Stimulated activated CD4-positive, alpha-beta T cell treated with anti-CD3 and anti-CD28 coated beads, Interleukin-12 subunit alpha, Interleukin-12 subunit beta, amount 100 ng/mL, for 24 hours (primary cell): ENCODE data around the gene PLEKHA1.

Source experiments
- DNase-seq, 2 experiments: peaks; one replicate each; pipeline ENCODE4 v3.0.0-alpha.2; 2020; ENCODE audit warnings: low read depth in 2 of 2

PLEKHA1 gene

DNA sequence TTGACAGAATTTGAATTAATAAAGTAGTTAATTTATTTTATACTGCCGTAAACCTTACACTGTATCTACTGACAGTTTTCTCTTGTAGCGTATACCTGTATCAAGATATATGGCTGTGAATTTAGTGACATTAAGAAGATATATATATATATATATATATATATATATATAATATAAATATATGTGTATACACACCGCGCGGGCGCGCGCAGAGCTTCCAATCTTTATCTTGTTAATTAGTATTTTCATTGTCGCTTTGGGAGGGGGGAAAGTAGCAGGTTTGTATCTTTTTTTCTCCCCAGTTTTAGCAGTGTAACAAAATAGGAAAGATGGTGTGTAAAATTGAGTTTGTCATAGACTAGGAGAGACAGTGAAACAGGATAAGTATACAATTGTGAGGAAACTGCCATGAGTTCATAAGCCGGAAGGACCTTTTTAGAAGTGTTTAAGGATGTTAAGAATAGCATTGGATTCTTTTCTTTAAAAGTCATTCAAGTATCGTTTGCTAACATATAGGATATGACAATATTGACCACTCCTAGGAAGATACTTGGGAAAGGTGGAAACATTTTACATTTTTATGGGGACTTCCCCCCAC is 2.0 kb downstream of the PLEKHA1 start:
- no peak for DNase-seq

DNA sequence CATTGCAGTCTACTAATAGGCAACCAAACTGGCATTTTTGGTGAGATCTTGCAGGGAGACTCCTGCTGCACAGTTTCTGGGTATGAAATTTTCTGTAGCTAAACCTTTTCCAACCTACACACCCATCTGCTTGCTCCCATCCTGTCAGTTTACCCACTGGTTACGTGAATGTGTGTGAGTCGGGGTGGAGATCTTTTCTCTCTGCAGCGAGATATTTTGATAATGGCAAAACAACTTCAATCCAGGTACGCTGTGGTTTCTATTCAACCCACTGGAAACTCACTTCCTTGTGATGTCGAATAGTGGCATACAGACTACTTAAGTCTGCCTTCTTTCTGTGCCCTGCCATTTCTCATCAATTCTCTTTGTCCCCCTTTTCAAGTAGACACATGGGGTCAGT is 4.5 kb downstream of the PLEKHA1 start:
- DNase-seq = no peak

GRCh38 chr10:122379537-122379936 is 5.0 kb downstream of the PLEKHA1 start:
- no peak for DNase-seq

DNA sequence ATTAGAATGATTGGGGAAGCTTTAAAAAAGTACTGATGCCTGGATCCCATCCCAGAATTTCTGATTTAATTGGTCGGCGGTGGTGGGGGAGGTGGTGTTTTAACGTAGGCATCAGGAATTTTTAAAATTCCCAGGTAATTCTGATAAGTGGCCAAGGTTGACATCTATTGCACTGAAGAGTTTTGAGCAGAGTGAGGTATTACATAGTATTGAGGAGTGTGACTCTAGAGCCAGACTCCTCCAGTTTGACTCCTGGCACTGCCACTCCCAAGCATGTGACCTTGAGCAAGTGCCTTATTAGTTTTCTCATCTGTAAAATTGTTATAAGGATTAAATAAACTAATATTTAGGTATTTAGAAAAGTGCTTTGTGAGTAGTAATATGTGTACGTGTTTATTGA is 6.2 kb downstream of the PLEKHA1 start:
- DNase-seq = no peak

DNA sequence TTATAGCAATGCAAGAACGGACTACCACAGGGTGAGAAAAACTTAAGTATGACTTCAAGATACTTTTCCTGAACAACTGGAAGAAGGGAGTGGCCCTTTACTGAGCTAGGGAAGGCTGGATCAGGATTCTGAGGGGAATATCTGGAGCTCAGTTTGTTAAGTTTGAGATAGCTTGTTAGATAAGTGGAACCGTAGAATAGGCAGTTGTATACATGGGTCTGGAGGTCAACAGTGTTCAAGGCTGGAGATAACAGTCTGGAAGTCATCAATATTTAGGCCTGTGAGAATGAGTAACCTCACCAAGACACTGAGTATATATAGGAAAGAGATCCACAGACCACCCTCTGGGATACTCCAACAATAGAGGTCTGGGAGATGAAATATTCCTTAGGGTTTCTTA is 7.2 kb downstream of the PLEKHA1 start:
- DNase-seq = no peak

GRCh38 chr10:122386514-122386913 is 12.0 kb downstream of the PLEKHA1 start:
- DNase-seq = no peak

GRCh38 chr10:122387572-122387971 is 13.1 kb downstream of the PLEKHA1 start:
- DNase-seq = no peak

DNA sequence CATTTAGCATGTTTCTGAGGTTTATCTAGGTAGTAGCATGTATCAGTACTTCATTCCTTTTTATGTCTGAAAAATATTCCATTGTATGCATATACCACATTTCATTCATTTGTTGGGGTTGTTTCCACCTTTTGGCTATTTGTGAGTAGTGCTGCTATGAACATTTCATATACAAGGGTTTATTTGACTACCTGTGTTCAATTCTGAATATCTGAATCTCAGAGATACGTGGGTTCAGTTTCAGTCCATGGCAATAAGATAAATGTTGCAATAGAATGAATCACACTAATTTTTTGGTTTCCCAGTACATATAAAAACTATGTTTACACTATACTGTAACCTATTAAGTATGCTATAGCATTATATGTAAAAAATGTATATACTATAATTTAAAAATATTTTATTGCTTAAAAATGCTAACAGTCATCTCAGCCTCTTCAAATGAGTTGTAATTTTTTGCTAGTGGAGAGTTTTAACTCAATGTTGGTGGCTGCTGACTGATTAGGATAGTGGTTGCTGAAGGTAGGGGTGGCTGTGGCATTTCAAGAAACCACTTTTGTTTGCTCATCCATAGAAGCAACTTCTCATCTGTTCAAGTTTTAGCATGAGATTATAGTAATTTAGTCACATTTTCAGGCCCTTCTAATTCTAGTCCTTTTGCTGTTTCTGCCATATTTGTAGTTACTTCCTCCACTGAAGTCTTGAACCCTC is 13.9 kb downstream of the PLEKHA1 start:
- peak in 1 of 2 experiments; percentile 8 for DNase-seq

- no peak for DNase-seq
Observed at GRCh38 chr10:122390271-122390670, 15.8 kb downstream of the PLEKHA1 start.

DNA sequence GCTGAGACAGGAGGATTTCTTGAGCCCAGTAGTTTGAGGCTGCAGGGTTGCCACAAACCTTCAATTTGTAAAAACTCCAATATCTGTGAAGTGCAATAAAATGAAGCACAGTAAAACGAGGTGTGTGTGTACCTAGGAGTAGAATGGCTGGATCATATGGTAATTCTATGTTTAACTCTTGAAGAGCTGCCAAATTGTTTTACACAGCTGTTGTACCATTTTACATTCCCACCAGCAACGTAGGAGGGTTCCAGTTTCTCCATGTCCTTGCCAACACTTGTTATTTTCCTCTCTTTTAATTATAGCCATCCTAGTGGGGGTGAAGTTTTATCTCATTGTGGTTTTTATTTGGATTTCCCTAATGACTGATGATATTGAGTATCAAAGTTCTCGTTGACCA is 16.2 kb downstream of the PLEKHA1 start:
- no peak for DNase-seq

DNA sequence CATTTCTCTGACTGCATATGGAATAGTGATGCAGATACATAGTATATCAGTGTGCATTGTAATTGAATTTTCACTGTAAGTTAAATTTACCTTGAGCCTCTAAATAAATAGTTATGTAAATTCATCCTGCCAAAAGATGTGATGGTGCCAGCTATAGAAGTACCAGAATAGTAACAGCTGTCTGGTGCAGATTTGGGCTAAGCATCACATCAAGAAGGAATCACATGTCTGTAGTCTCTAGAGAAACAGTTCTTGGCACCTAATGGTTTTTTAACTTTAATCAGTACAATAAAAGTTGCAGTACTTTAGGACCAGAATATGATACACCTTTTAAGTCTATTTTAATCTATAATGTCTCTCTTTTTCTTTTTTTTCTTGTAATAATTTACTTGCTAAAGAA is 17.4 kb downstream of the PLEKHA1 start:
- no peak for DNase-seq

GRCh38 chr10:122392835-122393234 is 18.3 kb downstream of the PLEKHA1 start:
- DNase-seq = no peak

DNA sequence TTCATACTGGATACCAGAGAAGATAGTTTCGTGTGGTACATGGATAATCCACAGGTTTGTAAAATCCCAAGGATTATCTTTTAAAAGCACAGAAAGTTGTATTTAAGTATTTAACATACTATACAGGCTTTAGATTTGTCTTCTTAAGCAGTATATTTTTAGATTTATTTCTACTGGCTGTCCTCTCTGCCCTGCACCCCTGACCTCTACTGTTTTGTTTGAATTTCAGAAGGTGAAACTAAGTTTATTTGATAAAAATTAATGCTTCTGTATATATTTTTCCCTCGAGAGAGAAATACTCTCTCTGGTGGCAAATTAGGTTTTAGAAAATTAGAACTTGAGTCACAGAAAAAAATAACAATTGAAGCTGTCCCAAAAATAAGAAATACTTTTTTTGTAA is 18.8 kb downstream of the PLEKHA1 start:
- no peak for DNase-seq

DNA sequence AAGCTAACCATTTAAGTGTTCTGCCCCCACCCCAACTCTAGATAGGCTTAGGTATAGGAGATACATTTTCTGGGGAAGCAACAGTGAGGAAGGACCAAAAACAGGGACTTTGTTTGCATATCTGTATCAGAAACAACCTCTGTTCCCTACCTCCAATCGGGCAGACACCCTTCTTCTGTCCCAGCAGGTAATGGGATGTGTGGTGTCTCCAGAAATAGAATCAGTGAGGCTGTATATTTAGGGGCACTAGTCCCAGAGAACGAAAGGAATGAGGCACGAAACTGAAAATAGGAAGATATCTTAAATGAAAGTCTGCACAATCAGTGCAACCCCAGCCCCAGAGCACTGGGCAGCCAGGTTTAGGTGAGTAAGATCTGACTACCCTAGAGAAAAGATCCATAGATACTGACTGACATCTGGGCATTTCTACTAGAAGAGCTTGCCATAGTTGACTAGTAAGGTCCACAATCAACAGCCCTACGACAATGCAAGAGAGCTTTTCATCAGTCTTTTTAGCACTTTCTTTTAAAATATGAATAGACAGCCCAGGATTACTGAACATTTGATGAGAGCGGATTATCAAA is 28.1 kb downstream of the PLEKHA1 start:
- no peak for DNase-seq

DNA sequence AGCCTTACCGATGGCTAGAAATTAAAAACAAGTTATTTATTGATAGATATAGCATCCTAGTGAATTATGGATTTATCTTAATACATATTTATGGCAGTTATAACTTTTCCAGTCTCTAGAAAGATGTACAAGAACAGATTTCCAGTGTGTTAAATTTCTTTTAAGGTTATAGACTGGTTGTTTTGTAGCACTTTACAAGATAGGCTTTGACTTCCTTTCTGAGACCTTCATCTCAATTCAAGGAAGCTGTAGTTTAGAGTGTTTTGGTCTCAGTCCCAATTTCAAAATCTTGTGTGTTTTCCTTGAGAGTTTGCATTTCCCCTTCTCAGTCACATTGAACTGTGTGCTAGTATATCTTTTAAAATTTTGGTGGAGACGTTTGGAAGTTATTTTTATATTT is 30.1 kb downstream of the PLEKHA1 start:
- no peak for DNase-seq

GRCh38 chr10:122407375-122408125 is 33.0 kb downstream of the PLEKHA1 start:
- DNase-seq = peak; percentile 16 to 27

DNA sequence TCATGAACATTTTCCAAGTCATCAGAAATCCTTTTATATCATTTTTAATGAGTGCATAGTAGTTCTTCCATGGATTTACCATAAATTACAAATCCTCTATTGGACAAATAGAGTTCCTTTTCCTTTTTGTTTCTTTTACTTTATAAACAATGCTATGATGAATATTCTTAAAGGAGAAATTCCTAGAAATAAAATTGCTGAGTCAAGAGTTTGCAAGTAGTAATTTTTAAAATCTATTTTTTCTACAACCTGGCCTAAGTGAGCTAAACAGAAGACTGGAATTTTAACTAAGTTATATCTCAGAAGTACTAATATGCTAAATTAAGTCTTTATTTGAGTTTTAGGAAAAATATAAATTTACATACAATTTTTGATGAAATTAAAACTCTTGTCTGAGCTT is 38.8 kb downstream of the PLEKHA1 start:
- DNase-seq = no peak

DNA sequence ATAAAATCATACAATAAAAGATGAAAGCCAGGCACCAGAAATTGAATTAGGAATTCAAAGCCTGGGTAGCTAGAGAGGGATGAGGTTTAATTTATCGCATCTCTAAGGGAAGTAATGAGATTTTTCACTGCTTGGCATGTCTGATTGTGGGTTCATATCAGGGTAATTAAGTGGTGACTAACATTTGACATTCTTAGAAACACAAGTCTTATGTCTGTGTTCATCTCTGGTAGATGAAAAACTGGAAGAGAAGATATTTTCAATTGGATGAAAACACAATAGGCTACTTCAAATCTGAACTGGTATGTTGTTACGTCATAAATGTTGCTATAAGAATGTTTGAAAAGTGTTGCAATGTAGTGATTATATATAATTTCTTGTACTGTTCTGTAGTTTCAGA is 43.2 kb downstream of the PLEKHA1 start:
- DNase-seq = no peak

DNA sequence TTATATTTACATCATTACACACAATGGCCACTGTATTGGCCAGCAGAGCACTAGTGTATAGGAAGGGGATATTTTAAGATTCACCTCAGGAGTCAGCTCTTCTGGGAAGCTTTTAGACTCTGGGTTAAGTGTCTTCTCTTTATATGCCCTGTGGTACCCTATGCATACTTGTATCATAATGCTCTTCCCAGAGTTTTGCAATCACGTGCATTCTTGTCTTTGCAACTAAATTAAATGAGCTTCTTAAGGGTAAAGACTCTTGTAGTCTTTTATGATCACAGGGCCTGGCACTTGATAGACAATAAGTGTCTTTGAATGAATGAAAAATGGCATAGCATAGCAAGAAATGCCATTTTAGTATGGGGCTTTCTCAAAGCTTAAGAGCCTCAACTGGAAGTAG is 44.5 kb downstream of the PLEKHA1 start:
- no peak for DNase-seq

DNA sequence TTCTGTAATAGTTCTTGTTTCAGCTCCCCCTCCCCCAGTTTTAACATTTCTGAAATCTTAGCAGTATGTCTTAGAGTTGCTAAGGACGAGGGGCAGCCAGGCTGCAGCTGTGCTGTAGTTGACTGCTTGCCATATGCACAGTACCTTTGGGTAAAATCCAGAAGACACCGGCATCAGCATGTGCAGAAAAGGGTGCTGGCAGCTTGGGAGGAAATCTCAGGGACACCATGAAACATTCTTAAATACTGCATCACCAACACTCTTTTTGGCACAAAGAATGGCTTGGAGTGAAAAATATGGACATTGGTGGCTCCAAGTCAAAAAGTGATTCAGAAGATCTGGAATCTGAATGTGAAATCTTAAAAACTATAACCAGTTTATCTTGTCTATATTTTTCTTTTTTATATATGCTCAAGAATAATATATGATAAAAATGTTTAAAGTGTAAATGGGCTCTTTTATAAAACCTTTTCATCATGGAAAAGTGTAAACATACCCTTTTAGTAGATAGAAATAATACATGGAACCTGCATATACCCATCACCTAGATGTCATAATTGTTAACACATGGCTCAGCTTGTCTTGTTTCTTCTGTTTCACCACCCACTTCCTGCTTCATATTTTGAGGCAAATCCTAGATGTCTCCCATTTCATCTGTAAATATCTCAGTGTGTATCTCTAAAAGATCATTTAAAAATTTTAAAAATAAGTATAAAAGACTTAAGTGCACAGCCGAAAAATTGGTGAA is 45.5 kb downstream of the PLEKHA1 start:
- no peak for DNase-seq

DNA sequence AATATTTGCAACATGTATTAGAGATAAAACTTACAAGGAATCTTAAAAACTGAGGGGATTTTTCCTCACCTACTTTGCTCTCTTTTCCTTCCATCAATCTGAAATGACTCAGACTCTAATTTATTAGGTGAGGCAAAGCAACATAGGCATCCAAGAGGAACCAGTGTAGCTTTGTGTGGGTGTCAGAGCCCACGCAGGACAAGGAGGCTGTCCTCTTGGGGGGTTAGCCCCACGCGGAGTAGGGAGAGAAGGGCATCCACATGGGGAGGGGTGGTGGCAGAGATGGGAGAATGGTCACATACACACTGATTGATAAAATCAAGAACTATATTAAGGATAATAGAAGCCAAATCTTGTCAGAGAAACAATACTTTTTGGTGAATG is 46.1 kb downstream of the PLEKHA1 start:
- DNase-seq = no peak

GRCh38 chr10:122421054-122421625 is 46.6 kb downstream of the PLEKHA1 start:
- DNase-seq = no peak
